HG02571 (cell line): ENCODE data around the gene ARL8B.

Experiments
- ATAC-seq: cut with Tn5 transposase; IDR thresholded peaks from one replicate; pipeline ENCODE4 v1.9.1; 2021; ENCODE audit warnings: mild to moderate bottlenecking, moderate library complexity; ENCODE audit not compliant: unreplicated experiment

ARL8B gene

DNA sequence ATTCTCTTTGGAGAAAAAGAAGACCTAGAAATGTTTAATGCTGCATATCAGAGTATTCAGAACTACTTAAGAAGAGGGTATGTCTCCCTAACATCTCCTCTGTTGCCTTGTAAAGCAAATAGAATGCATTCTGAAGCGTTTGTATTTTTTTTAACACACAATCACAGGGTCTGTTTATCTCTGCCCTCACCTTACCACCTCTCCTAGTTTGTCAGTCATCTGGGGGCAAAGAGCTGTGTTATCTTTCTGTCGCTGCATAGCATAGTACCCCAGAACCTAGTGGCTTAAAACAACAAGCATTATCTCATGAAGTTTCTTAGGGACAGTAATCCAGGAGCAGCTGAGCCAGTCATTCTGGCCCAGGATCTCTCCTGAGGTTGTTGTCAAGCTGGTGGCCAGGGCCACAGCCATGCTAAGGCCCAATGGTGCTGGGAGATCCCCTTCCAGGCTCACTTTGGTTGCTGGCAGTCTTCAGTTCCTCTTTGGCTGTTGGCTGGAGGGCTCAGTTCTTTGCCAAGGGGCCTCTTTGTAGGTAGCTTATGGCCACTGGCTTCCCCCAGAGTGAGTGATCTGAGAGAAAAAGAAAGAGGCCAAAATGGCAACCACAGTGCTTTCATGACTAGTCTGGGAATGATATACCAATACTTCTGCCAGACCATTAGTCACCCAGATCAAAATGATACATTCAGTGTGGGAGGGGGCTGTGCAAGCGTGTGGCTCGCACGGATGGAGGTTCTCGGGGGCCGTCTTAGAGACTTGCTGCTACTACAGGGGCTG, 83.3 kb downstream of the ARL8B start:
- peak; percentile 93 for ATAC-seq

DNA sequence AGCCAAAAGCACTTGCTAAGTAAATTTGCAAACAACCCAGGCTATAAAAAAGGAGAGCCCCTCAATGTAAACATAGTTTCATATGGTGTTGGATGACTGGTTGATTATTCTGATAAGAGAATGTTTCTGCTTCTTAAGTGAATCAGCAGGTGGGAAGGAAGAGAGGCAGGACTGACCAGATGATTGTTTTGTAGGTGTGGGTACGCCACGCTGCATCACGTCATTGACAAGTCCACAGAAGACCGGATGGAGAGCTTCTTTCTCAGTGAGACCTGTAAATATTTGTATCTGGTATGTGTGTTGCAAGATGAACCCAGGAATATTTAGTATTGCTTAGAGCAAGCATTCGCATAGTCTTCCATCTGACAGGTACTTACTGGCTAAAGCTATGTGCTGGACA, 88.8 kb downstream of the ARL8B start:
- ATAC-seq = no peak

DNA sequence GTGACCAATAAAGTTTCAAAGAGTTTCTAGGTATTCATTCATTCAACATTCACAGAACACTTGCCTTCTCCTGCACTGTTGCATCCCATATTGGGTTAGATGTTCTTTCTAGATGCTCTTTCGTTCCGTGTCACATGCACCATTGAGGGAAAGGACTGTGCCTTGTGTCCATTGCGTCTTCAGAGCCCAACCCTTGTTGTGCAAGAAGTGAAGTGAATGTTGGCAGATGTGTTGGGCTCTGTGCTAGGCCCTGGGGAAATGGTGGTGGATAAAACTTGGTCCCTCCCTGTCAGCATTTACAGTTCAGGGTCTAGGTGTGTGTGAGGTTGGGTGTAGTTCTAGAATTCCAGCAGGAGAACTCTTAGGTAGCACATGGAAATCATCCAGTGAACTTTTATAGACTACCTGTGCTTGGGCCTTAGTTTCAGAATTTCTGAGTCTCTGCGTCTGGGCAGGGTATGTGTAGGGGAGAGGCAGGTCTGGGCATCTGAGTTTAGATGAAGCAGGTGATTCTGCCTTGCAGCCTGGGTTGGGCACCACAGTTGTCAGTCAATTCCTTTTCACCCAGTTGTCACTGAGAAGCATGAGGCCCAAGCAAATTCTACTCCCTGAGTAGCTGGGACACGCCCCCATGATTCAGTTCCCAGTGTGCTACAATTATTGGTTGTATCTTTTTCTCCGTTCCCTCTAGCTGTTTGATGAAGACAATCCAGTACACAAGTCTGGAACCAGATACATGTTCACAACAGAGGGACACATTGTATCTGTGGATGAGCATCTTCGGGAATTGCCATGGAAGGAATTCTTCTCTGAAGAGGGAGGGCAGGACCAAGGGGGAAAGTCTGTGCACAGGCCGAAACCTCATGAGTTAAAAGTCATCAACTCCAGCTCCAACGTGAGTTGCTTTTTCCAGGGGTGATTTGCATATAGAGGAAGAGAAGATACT, 90.8 kb downstream of the ARL8B start:
- ATAC-seq = no peak

DNA sequence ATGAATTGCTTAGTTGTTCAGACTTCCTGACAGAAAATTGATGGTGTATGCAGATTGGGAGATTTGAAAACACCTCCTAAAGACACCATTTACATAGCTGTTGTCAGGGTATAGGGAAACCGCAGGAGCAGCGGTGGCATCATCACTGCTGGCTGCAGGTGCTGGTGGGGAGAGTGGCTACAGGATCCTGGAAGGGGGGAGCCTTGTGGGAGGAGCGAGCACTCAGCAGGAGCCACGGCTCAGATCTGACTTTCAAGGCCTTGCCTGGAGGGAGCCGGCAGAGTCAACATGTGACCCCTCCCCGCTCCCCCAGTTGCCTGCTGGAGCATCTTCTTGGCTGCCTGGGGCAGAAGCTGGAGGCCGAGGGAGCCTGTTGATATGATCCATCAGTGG, 91.5 kb downstream of the ARL8B start:
- no peak for ATAC-seq

DNA sequence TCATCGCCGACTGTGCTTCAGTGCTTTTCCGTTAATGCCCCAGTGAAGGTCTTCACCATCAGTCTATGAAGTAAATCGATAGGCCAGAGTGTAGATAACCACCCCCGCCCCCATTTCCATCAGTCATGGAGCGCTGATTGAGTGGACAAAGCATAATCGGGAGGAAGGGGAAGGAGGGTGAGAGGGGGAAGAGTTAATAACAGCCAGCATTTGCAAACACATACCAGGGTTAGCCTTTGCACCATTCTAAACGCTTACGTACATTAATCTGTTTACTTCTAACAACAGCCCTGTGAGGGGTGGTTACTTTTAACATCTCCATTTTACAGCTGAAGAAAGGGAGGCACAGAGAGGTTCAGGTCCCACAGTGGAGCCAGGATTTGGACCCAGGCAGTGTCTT, 92.3 kb downstream of the ARL8B start:
- no peak for ATAC-seq

DNA sequence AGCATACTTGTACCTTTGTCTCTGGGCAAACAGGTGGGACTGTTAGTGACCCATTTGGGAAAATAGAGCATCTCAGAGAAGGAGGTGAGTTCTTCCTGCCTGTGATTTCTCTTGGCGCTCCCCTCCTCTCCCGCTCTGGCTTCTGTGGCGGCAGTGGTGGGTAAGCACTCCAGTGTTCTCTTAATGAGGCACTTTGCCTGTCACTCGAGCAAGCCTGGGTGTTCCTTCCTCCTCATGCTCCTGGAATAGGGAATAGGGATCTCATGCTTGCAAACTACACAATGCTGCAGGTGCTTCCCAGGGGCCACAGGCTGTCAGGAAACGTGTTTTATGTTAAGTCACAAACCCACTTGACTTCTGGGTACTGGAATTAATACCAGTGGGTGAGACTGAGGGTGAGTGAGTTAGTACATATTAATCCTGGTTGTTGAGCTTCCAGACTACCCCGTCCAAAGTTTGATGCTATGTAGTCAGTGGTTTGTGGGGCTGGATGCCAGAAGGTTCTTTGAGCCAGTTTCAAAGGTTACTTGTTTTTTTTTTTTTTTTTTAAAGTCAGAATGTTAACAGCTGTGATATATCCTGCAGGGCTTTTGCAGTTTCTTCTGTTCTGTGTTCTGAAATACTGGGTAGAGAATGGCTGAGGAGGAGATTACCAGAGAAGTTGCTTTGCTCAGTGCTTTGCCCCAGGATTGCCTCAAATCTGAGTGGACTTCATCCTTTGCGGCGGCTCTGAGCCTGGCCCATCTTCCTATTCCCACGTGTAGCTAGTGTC, 95.9 kb downstream of the ARL8B start:
- no peak for ATAC-seq

DNA sequence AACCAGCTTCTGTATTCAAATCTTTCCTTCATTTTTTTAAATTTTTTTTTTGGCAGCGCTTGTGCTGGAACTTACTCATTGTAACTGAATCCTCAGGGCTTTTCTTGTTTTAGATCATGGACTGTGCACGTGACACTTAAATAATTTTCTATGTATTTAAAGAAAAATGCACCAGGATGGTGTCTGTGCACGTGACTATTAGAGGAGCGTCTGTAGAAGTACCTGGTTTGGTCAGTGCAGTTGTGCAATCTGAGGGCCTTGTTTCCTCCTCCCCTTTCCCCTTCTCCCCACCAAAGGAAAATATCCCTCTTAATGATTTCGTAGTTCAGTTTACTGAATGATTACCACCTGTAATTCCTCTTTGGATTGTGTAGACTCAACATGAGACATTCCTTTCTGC, 96.7 kb downstream of the ARL8B start:
- ATAC-seq = no peak

DNA sequence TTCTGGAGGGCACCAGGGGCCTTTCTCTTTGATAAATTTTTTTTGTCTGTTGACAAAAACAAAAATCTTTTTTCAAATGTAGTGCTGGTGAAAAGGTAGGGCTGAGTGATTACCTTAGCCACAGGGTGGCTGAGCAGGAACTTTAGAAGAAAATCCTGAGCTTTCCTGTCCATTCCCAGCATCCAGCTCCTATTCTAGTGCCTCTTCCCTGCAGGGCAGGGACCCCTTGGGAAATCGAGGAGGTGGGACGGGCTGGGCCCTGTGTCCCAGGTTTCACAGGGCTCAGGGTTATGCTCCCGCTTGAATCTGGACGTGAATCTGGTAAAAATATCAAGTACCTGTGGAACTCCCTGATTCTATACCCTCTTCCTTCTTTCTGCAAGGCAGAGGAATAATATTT, 97.1 kb downstream of the ARL8B start:
- no peak for ATAC-seq

DNA sequence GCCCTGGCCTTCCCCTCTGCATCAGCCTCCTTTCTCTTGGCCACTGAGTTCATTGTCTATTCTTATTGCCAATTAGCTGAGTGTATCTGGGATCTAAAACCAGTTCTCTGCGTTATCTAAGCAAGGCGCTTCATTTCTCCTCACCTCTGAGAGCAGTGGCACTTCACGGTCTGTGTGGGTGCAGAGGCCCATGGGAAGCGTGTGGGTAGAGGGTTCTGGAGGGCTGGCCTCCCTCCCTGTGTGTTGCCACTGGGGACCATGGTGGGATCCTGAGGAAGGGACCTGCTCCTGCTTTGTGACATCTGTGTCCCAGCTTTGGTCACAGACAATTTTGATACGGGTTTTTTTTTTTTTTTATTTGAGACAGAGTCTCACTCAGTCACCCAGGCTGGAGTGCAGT, 98.1 kb downstream of the ARL8B start:
- no peak for ATAC-seq

DNA sequence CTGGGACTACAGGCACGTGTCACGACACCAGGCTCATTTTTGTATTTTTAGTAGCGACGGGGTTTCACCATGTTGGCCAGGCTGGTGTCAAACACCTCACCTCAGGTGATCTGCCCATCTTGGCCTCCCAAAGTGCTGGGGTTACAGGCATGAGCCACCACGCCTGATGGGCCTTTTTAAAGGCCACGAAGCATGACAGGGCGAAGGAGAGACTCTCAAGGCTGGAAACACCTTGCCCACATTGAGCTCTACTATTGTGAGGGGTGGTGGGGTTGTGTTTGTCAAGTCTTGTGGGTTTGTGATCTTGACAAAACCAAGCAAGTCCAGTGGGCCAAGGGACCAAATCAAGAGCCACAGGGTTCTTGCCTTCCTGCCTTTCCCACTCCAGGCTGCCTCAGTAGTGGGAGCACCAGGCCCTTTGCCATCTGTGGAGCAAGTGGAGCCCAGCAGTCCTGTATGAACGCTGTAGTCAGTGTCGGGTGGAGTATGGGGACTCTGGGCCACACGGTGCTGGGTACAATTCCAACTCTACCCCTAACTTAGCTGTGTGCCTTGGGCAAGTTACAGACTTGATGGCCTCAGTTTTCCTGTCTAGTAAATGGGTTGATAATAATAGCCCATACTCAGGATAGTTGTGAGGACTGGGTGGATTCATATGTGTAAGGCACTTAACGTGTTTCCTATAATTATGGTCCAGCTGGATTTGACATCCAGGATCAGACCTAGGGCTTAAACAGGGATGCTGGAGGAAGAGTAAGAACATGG, 98.8 kb downstream of the ARL8B start:
- ATAC-seq = no peak

DNA sequence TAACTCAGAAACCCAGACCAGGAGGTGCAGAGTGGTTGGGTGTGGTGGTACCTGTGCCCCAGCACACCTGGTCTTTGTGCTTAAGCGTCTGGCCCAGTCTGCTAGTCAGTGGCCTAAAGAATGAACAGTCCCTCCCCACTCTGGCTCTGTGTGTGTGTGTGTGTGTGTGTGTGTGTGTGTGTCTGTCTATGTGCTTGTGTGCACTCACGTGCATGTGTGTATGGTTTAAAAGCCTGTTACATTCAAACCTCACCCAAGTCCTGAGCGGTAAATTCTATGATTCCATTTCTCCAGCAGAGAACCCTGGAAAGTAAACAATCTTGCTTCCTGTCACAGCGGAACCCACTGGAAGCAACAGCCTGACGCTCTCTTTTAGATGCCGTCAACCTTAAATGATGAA, 99.6 kb downstream of the ARL8B start:
- ATAC-seq = no peak

DNA sequence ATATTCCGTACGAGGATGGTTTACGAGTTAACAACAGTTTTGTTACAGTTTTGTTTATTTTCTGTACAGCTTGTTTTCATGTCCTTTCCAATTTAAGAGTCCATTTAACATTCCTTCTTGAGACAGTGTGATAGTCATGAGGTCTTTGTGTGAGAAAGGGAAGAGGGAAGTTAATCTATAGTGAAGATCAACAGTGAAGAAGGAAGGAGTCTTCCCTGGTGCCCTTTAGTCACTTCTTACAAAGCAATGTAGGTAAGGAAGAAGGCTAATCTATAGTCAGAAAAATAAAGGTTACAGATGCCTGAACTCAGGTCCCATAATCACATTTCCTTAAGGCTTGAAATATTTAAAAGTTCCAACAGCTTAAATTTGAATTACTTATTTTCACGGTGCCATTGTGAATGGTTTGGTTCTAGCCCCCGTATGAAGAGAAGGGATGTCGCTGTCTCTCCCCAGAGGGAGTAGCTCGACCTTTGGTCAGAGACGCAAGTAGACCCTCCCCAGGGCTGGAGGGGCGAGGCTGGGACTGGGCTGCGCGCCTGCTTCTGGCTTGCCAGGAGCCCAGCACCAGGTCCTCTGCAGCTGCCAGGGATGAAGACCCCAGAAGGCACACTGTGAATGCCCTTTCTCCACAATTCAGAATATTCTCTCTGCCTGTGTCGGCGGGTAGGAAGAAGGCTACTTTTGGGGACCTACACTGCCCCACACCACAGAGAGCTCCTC, 100.4 kb downstream of the ARL8B start:
- ATAC-seq = no peak

DNA sequence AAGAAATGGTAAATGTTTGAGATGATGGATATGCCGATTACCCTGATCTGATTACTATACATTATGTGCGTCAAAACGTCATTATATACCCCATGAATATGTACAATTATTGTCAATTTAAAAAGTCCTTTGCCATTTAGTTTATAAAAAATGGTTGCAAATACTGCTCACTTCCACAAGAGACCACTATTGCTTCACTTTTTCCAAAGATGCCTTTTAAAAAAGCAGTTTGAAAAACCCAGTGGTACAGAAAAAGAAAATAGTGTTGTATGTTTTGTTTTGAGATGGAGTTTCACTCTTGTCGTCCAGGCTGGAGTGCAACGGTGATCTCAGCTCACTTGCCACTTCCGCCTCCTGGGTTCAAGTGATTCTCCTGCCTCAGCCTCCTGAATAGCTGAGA, 104.7 kb downstream of the ARL8B start:
- ATAC-seq = no peak

DNA sequence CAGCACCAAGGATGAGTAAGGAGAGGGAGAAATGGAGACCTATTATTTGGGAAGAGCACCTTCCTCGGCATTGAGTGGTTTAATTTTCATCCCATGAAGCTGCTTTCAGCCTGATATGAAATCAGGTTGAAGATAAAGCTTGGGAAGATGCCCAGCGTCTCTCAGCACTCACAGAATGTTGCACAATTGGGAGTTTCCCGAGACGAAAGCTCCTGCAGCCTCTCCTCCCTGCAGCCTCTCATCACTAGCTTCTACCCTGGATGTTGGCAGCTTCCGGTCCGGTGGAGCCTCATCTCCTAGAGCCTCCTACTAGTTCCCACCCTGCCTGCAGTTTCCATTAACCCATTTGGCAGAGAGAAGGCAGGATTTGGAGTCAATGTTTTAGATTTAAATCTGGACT, 105.7 kb downstream of the ARL8B start:
- no peak for ATAC-seq

DNA sequence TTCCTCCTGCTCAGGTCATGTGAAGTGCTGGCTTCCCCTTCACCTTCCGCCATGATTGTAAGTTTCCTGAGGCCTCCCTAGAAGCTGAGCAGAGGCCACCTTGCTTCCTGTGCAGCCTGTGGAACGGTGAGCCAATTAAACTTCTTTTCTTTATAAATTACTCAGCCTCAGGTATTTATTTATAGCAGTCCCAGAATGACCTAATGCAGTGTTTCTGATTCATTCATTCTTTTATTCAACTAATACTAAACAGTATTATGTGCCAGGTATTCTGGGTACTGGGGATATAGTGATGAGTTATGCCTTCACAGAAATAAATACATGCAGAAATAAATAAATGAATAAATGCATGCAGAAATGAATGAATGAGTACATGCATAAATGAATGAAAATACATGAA, 107.3 kb downstream of the ARL8B start:
- ATAC-seq = no peak
